GM21825 (cell line): Measurements from ENCODE around the gene ZCCHC14.
"Not testable (repeated sequence)": the region's sequence is repeated elsewhere in the genome, so short reads cannot be mapped to it uniquely, and the experiment has no call there.

Experiments used
- ATAC-seq: cut with Tn5 transposase; IDR thresholded peaks from one replicate; pipeline ENCODE4 v1.9.1; 2021; ENCODE audit warnings: mild to moderate bottlenecking, moderate library complexity; ENCODE audit not compliant: unreplicated experiment

The ZCCHC14 gene

DNA sequence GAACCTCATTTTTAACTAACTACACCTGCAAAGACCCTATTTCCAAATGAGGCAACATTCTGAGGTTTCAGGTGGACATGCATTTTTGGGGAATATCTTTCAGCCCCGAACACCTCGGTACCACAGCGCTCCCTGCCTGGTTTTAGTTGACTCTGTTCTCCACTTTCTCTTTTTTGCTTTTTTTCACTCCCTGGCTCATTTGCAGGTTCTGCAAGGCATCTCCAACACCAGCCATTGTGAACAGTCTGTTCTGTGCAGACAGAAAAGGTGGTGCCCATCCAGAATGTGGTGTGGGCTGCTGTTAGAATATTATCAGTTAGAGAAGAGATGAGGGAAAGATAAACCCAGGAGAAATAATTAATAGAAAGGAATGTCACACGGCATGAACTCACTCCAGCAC, 32.5 kb upstream of the ZCCHC14 start:
- no peak for ATAC-seq

DNA sequence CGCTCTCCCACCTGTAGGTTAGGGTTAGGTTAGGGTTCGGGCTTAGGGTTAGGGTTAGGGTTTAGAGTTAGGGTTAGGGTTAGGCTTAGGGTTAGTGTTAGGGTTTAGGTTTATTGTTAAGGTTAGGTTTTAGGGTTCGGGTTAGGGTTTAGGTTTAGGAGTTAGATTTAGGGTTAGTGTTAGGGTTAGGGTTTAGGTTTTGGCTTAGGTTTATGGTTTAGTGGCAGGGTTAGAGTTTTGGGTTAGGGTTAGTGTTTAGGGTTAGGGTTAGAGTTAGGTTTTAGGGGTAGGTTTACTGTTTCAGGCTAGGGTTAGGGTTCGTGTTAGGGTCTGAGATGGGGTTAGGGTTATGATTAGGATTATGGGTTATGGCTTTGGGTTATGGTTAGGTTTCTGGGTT, 31.6 kb upstream of the ZCCHC14 start:
- no peak for ATAC-seq

DNA sequence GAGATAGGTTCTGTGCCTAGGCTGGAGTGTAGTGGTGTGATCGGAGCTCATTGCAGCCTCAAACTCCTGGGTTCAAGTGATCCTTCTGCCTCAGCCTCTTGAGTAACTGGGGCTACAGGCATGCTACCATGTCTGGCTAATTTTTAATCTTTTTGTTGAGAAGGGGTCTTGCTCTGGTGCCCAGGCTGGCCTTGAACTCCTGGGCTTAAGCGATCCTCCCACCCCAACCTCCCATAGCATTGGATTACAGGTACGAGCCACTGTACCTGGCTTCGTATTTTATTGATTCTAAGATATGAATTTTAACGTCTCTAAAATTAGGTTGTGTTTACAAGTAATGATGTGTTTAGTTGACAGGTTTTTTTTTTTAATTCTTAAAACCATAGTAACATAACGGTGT, 30.8 kb upstream of the ZCCHC14 start:
- ATAC-seq = not testable (repeated sequence)

DNA sequence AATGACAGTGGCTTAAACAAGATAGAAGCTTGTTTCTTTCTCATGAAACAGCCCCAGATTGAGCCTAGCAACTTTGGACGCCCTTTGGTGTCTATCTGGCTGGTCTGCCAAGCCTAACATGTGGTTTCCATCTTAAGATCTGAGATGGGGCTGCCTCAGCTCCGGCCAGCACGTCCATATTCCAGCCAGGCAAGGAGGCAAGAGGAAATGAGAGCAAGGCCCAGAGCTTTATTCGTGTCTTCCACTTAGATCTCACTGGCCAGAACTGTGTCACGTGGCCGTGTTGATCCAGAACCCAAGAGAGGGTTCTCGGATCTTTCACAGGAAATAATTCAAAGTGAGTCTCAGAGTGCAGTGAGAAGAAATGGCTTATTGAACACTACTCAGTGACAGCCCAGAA, 28.9 kb upstream of the ZCCHC14 start:
- not testable (repeated sequence) for ATAC-seq

DNA sequence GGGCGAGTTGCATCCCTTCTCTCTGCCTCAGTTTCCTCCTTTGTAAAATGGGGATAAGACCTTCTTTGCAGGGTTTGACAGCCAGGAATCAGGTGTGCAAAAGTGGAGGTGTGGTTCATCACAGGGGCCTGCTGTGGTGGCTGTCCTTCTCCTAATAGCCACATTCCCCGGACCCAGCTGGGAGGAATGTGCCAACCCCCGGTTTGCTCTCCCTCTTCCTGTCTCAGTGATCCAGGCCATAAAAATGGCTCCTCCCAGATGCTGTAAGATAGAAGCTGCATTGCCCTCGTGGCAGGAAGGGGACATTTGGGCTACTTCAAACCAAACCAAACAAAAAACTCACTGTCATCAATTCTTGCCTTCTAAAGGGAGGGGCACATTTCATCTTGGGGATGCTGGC, 26.3 kb upstream of the ZCCHC14 start:
- not testable (repeated sequence) for ATAC-seq

DNA sequence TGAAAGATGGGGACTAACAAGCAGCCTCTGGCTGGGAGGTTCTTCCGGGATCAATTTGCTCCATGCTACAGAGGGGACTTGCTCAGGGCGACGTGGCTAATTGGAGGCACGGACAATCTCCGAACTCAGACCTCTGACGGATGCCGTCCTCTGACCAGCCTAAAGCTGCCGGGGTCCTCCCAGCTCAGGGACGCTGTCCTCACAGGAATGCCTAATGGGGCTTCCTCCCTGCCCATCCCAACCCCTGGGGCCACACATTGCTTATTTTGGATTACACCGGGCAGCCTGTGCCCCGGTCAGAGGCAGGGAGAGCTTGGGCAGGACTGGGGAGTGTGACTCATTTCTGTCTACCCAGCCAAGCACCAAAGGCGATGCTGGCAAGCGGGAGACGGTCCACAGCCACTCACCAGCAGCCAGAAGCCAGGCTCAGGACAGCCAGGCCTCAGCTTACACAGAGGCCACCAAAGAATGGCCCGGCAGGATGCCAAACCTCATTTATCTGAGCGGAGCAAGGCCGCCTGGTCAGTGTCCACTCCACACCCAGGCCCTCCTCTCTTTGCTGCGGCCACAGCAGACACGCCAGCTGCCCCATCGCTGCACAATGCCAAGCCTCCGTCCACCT, 25.7 kb upstream of the ZCCHC14 start:
- ATAC-seq = not testable (repeated sequence)

DNA sequence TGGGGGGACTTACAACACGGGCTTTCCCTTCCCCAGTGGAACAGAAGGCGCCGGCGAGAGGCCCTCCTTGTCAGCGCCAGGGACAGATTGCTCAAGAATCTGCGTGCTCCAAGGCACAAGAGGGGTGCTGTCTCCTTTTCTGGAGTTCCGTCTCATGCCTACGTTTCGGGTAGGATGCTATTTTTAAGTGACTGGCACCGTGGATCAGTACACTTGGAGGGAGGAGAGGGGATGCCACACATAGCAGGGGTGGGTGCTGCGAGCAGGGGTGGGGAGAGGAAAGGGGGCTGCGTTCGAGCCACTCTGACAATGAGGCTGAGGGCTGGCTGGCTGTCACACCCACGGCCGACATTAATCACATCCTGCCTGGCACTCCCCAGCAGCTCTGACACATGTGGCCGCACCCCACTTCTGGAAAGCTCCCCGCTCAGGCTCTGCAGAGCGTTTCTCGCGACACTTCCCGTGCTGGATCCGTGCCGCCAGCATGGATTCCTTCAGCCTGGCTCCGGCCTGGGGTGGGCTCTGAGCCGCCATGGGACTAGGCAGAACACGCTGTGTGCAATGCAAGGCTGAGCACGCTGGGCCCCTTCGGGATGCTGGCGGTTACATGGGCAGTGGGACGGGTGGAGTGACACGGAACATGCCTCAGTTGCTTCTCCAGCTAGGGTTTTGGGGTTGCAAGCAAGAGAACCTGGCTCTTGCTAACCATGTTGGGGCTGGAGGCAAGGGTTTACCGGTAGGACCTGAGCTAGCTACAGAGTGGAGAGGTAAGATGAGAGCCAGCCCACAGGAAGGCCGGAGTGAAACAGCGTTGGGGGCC, 25.0 kb upstream of the ZCCHC14 start:
- not testable (repeated sequence) for ATAC-seq

DNA sequence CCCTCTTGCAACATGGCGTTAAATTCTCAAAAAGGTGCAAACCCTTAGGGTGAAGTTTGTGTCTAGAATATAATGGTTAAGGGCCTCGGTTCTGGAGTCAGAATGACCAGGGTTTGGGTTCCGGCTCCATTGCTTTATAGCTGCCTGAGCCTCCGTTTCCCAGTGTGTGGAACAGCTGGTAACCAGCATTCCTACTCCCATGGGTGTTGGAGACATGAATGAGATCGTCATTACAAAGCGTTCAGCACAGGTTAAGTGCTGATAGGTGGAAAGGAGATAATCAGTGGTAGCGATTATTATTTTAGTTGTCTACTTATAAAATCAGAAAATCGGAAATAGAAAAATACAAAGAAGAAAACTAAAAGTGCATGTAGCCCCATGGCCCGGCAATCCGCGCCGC, 23.5 kb upstream of the ZCCHC14 start:
- ATAC-seq = no peak

DNA sequence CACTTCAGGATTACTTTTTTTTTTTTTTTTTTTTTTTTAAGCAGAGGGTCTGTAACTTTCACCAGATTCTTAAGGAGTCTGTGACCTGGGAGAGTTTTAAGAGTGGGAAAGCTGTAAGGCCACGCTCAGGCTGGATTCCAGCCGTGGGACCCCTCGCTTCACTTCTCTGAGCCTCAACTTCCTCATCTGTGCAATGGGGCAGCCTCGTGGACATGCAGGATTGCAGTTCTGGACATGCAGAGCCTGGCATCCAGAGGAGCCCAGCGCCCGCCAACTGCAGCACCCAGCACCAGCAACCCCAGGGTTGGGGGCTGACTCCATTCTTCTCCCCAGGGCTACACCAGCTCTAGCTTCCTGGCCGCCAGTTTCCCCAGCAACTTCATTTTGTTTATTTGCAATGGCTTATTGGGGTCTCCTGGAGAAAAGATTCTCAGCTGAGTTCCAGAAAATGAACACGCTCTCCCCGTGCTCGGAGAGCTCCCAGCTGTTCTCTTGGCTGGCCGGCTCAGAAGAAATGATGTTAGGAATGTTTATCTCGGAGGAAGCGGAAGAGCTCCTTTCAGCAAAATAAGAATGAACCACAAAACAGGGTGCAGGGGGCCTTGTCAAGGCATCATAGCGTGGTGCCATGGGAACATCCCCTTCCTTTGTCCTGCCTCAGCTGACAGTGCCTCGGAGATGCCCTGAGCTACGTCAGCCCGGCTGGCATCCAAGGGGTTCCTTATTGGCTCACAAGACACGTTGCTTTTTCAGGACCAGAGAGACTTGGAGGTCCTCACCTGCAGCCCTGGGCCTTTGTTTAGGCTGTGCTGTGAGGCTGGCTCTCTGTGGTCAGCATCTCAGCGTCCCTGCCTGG, 22.9 kb upstream of the ZCCHC14 start:
- no peak for ATAC-seq

DNA sequence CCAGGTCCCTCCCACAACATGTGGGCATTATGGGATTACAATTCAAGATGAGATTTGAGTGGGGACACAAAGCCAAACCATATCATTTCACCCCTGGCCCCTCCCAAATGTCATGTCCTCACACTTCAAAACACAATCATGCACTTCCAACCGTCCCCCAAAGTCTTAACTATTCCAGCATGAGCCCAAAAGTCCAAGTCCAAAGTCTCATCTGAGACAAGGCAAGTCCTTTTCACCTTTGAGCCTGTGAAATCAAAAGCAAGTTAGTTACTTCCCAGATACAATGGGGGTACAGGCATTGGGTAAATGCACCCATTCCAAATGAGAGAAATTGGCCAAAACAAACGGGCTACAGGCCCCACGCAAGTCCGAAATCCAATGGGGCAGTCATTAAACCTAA, 17.0 kb upstream of the ZCCHC14 start:
- ATAC-seq = not testable (repeated sequence)

DNA sequence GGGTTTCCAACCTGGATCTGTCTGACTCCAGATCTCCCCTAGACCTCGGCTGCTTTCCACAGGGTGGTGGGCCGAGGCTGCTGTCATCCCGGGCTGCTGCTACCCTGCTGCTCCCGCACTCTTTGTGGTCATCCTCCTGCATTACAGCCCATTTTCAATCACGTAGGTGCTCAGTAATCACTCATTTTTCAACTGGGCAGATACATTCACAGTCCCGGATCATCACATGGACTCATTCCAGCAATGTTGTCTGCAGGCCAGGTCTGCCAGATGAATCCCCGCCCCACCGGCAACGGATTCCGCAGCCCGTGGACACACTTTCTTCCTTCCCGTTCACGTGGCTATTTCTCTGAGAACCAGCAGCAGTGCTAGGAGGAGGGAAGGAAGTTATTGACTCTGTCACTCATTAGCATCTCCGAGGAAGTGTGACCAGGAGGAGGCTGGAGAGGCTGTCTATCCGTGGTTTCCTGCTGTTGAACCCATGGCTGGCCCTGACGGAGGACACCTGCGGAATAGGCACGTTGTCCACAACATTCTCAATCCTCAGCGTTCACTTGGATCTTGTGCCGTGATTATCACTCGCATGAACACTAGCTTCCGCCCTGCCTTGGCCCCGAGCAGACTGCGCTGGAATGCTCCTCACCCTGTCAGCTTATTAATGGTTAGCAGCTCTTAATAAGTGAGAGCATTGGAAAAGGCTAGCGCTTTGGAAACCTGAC, 14.7 kb upstream of the ZCCHC14 start:
- ATAC-seq = no peak

DNA sequence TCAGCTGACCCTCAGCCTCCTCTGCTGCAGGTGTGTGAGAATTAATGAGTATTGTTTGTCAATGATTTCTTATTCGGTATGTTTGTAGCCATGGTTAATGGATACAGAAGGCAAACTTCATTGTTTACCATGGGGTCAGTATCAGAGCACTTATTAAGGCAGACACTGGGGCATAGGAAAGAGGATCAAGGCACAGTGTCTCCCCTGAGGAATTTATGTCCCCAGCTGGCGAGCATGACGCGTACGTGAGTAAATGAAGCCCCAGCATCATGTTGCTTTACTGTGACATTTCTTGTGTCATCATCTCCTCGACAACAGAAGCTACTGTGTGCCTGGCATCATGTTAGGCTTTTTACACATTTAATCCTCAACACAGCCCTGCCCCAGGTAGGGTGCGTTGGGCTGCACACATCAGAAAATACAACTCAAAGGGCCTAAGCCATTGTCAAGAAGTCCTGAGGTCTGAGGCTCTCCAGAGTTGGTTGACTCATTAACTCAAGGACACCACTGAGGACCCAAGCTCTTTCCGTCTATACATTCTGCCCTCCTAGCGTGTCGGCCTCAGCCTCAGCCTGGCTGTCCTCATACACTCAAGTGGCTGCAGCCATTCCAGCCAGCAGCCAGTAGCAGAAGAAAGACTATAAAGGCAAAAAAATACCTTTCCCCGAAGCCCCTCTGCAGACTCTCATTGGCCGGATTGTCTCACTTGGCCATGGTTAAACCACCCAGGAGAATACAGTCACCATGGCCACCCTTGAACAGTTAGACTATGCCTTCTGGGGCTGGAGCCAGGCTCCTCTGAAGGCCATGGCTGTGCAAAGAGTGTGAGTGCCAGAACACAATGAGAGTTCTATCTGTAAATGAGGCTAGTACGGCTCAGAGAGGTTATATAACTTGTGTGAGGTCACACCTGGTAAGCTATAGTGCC, 13.9 kb upstream of the ZCCHC14 start:
- no peak for ATAC-seq

DNA sequence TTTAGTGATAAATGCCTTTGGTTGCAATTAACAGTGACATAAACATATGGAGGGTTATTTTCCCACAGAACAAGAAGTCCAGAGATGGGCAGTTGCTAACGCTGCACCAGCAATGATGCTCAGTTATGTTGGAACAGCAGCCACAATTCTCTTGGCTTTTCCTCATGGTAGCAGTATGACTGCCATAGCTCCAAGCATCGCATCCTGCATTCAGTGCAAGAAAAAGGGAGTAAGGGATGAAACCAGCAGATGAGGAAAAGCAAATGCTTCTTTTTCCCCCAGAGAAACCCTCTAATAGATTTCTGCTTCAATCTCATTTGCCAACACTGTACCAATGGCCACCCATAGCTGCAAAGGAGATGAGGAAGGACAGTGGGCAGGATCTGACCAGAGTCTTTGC, 13.0 kb upstream of the ZCCHC14 start:
- no peak for ATAC-seq

DNA sequence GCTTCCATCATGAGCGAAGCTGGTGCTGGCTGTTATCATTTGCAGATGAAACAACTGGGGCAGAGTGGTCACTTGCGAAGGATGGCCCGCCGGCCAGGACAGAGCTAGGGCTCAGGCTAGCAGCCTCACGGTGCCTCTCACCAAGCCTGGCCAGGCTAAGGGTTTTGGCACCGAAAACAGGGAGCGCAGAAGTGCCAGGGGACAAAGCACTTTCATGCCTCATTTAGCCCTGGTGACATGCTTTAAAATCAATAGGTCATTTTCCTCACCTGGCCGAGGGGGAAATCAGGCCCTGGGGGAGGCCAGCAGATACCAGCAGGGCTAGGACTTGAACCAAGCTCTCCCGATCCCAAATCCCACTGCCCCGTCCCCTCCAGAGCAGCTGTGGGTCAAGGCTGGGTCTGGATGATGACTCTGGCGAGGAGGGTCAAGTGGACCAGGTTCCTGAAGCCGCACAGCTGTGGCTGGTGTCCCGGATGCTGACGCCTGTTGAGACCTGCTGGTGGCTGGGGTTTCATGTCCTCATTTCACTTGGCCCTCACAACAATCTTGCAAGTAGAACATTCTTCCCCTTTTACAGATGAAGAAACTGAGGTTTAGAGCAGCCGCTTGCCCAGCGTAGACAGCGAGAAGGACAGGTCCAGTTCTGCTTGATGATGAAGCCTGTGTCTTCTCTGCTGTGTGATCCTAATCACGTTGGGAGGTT, 10.6 kb upstream of the ZCCHC14 start:
- not testable (repeated sequence) for ATAC-seq

DNA sequence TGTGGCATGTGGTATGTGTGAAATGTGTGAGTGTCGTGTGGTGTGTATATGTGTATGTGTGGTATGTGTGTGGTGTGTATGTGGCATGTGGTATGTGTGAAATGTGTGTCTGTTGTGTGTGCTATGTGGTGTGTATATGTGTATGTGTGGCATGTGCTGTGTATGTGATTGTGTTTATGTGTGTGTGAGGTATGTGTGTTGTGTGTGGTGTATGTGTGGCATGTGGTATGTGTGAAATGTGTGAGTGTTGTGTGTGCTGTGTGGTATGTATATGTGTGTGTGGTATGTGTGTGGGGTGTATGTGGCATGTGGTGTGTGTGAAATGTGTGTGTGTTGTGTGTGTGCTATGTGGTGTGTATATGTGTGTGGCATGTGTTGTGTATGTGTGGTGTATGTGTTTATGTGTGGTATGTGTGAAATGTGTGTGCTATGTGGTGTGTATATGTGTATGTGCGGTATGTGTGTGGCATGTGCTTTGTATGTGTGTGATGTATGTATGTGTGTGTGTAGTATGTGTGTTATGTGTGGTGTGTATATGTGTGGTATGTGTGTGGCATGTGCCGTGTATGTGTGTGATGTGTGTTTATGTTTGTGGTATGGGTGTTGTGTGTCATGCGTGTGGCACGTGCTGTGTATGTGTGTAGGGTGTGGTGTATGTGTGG, 9.6 kb upstream of the ZCCHC14 start:
- ATAC-seq = no peak

DNA sequence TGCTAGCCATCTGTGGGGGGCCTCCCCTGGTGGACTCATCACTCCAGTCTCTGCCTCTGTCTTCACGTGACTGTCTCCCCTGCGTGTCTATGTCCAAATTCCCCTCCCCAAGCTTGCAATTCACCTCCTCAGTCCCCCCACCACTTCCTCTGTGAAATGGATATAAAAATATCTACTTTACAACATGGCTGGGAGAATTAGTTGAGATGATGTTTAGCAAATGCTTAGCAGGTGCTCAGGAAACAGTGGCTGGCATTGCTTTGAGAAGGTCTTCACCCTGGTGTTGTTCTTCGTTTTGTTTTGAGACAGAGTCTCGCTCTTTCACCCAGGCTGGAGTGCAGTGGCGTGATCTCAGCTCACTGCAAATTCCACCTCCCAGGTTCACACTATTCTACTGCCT, 8.3 kb upstream of the ZCCHC14 start:
- ATAC-seq = no peak

DNA sequence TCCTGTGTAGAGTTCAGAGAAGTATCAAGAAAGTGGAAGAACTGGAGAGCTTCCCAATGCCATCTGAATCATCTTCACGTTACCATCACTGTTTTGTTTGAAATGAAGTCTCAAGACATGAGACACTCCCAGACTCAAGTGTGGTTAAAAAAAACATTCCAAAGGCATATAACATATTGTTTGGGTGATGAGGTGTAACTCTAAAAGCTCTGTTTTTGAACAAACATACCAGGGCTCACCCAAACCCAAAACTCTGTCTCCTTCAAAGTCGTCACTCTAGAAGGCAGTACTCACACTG, 6.3 kb upstream of the ZCCHC14 start:
- ATAC-seq = no peak

DNA sequence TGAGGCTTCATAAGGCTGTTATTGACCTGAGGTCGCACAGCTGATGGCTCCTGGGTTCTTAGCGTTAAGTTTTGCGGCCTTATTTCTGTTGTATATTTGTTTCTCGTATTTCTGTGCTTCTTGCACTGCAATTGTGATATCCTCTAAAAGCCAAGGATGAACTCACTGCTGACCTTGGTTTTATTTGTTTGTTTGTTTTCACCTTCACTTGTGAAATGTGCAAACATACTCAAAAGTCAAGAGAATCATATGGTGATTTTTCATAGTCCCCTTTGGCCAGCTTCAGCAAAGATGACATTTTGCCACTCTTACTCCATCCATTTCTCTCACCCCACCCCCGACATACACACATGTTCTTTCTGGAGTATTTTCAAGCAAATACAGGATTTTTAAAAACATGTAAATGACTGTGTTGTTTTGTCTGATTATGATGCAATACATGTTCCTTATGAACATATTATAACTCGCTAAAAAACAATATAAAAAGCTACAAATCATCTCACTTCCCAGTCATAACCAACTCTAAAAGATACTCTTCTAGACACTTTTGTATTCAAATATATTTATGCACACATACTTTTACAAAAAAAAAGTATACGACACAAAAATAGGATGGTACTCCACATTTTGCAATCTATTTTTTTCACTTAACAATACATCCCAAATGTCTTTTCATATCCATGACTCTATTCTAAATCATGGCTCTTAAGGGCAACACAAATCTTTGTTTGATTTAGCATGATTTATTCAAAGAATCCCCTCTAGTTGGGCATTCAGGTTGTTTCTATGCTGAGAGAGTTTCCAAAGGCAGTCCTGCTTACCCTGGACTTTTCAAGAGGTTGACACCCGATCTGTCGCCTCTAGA, 5.7 kb upstream of the ZCCHC14 start:
- ATAC-seq = no peak
